GM18517 (cell line): ENCODE measurements around the gene ADAMTS7.
"Not testable (repeated sequence)": the region's sequence is repeated elsewhere in the genome, so short reads cannot be mapped to it uniquely, and the experiment has no call there.

Experiments
- ATAC-seq: cut with Tn5 transposase; IDR thresholded peaks from one replicate; pipeline ENCODE4 v1.9.1; 2021; ENCODE audit warnings: mild to moderate bottlenecking, moderate library complexity; ENCODE audit not compliant: unreplicated experiment

The ADAMTS7 gene

DNA sequence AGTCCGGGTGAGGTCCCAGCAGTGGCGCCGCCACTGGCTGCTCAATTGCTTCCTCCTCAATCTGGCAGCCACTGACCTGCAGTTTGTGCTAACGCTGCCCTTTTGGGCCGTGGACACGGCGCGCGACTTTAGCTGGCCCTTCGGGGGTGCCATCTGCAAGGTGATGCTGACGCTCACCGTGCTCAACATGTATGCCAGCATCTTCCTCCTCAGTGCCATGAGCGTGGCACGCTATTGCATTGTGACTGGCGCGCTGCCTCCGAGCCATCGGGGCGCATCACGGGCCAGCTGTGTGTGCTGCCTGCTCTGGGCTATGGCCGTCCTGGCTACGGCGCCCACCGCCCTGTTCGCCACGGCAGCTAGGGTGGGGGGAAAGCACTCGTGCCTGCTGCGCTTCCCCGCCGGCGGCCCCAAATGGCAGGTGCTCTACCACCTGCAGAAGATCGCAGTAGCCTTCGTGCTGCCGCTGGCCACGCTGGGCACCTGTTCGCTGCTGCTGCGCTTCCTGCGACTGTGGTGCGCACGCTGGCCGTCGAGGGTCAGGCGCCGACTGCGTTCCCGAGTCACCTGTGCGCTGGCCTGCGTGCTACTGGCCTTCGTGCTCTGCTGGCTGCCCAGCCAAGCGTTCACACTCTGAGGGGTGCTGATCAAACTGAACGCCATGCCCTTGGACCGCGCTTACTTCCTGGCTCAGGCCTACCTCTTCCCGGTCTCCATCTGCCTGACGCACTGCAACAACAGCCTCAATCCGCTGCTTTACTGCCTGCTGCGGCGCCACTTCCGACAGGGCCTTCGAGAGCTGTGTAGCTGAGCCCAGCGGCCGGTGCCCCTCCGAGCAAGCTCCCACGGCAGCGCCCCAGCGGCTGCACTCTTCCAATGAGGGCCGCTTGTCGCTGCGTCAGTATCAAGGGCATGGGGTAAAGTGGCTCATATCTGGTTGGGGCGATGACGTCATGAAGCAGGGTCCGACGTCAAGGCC lies 20.3 kb upstream of the ADAMTS7 start:
- no peak for ATAC-seq

DNA sequence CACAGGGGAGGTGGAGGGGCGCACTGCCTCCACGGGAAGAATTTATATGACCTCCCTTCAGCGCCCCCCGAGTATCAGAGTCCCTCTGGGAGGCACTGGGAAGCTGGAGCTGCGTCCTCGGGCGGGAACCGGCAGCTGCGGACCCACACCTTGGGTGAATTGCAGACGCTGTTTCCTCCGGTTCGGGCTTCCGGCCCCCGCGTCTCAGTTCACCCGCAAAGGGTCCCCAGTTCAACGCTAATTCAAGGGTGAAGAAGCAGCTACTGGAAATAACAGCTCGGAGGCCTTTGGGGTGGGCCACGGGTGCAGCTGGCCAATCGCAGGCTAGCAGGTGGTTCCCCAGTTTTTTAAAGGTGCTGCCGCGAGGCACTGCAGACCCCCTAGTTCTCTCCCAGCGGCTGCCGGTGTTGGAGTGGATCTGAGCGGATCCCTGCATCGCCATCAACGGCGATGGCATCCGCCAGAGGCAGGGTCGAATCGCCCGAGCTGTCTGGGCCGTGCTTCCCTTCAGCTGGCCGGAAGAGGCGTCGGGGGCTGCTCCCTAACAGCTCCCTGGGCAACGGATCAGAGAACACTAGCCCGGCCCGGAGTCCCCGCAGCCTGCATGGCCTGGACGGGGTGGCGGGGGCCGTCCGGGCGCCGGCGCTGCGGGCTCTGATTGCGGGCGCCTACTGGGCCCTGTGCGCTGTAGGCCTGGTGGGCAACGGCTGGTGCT lies 19.4 kb upstream of the ADAMTS7 start:
- ATAC-seq: no peak

DNA sequence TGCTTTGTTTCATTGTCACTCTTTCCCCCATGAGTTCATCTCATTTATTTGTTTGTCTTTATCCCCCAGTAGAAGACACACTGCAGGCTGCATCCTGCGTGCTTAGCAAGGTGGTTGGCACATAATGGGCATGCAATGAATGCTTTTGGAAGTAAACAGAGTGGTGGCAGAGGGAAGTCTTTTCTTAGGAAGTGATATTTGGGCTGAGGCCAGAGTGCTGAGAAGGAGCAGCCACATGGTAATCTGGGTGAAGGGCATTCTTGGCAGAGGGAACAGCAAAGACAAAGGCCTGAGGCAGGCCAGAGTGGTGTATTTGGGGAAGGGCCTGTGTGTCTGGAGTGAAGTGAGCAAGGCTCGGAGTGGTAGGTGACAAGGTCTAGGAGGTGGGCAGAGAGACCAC lies 17.7 kb upstream of the ADAMTS7 start:
- no peak for ATAC-seq

DNA sequence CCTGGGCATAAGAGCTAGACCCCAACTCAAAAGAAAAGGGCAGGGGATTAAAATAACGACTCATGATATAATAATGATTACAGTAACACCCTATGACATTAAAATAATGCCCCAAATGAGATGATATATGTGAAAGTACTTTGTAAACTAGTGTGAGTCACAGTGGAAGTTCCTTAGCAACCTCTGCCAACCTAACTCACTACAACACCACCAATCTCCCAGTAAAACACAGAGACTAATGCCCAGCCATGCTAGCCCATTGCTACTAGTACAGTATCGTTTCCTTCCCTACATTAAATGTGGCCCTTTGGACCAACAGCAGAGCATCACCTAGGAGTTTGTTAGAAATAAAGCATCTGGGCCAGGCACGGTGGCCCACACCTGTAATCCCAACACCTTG lies 11.2 kb upstream of the ADAMTS7 start:
- no peak for ATAC-seq

DNA sequence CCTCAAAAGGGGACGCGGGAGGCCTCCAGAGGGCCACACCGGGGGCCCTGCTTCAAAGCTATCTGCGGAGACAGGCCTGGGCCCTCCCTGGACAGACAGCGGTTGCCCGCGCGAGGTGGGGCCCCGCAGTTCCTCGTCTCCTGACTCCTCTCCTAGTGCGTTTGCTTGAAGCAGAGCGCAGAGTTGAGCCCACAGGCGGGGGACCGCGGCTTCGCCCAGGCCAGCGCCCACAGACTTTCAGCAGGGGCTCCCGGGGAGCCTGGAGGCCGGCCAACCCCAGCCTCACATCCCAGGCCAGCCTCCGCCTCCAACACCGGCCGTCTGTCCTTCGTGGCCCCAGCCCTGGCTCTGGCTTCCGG lies 540 bp upstream of the ADAMTS7 start:
- ATAC-seq: no peak

DNA sequence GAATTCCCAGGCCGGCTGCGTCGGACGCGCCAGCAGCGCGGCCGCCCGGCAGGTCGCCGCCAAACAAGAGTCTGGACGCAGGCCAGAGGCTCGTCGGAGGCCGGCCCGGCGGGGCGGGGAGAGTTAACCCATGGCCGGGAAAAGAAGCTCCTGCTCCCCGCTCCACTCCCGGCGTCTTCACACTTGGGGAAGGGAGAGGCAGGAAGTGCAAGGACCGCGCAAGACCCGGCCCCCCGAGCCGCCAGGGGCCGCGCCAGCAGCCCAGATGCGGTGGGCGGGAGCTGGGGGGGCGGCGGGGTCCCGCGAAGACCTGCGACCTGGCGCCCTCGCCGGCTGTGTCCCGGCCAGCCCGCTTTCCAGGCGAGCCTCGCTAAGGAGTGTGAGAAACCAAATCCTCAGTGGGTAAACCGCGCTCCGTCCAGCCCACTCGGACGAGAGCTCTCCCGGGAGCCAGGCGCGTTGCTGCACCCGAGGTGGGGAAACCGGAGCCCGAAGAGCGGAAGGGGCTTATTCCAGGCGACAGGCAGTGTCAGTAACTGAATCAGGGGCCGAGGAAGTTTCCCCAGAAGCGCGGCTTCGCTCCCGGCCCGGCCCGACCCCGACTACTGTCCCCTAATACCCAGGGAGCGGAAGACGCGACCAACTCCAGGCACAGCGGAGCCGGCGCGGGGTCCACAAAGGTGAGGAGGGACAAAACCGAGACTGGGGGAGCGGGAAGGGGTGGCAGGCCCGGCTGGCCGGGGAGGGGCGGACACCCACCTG lies 721 bp downstream of the ADAMTS7 start:
- ATAC-seq: no peak

DNA sequence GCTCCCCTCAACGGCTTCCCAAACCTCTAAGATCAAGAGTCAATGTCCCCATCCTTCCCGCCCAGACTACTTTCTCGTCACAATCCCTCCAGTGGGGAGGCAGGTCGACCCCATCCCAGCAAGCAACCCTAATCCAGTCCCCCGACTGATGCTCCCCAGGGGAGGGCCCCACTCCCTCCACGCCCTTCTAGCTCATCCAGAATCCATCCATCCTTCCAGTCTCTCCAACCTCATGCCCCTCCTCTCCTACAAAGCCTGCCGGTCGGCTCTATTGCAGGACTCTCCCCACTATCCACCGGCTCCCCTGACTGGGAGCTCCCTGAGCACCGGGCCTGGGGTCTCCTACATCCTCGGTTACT lies 1.3 kb downstream of the ADAMTS7 start:
- no peak for ATAC-seq

DNA sequence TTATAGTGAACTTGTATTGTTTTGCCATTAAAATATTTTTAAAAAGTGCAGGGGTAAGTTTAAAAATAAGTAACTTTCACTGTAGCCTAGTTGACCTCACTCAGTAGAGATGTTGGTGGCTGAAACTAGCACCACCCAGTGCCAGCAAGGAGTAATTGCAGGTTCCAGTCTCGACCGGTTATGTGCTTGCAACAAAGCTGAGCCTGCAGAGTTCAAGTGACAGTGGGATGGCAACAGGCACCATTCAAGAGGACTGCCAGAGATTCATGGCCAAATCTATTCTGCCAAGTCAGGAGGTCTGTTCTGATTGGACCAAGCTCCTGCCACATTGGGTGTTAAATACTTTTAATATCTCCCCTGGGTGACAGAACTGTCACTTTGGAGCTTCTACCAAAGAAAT lies 2.7 kb downstream of the ADAMTS7 start:
- no peak for ATAC-seq

DNA sequence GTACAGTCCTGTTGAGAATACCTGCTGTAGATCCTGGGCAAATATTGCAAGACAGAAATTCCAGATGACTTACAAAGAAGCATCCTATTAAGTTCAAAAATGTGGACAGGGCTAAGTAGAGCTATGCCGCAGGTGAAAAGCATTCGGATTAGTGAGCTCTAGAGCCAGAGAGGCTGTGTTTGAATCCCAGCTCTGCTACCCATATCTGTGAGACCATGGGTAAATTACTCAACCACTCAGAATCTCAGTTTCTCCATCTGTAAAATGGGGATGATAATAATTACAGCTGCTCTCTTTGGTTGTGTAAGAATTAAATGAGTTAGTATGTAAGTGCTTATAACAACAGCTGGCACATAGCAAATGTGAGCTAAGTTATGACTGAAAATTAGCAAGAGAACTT lies 3.9 kb downstream of the ADAMTS7 start:
- no peak for ATAC-seq

DNA sequence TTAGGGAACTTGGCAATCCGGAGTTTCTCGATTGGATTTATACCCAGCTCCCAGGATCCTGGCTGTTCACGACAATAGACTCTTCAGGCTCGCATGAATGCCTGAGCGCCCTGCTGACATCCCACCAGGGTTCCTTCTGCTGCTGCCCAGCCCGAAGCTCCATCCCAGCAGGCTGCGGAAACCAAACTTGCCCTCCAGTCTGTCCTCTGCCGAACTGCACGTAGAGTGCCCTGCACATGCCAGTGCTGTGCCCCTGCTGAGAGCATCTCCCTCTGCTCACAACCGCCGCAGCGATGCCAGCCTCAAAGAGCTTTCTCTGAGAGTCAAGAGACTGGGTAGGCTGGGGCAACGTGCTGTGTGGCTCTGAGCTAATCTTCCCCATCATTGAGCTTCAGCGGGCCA lies 6.9 kb downstream of the ADAMTS7 start:
- no peak for ATAC-seq

DNA sequence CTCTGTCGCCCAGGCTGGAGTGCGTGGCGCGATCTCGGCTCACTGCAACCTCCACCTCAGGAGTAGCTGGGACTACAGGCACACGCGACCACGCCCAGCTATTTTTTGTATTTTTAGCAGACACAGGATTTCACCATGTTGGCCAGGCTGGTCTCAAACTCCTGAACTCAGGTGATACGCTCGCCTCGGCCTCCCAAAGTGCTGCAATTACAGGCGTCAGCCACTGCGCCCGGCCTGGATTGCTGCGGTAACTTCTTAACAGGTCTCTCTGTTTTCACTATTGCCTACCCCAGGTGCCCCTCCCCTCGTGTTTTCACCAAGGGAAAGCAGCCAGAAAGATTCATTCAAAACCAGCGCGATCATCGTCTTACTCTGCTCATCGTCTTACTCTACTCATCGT lies 10.5 kb downstream of the ADAMTS7 start:
- no peak for ATAC-seq

DNA sequence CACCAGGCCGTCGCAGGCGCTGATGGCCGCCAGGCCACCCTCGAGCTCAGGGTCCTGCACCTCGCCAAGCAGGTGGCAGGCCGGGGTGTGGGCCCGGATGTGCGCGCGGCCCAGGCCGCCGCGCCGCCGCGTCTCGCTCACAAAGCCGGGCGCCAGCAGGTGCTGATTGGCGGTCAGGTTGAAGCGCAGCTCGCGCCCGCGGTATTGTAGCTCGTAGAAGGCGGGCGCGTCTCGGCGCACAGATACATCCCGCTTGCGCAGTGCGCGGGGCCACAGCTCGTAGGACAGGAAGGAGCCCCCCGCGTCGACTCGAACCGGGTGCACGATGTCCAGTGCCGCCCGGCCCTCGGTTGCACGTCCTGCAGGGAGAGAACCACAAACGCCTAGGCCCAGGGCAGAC lies 11.1 kb downstream of the ADAMTS7 start:
- no peak for ATAC-seq

DNA sequence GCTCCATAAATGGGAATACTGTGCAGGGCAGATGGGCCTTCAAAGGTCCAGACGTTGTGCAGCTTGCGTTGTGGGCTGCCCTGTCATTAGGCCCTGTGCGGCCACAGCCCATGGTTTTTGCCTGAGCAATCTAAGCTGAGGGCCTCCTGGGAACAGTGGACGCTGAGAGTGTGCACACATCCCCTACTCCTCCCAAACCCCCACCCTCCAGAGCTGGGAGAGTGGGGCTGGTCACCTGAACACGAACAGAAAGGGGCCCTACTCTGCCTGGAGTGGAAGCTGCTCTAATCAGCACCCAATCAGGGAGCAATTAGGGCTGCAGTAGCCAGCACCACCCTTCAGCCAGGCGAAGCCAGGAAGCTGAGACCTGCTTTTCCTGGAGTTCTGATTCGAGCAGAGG lies 12.2 kb downstream of the ADAMTS7 start:
- not testable (repeated sequence) for ATAC-seq

DNA sequence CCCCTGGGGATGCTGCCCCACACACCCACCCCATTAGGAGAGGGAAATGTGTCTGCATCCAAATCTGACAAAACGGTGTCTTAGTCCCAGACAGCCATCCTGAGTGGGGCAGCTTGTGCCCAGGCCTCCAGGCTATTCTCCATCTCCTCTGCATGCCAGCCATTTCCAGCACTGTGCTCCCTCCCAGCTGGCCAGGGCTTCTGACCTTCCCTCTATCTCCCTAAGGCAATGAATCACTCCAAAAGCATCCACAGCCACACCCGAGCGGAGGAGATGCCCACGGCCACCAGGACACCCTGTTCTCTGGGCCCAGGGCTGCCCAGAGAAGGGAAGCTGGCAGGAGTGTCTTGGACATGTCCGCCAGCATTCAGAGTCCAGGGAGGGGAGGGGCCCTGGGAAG lies 12.9 kb downstream of the ADAMTS7 start:
- not testable (repeated sequence) for ATAC-seq

DNA sequence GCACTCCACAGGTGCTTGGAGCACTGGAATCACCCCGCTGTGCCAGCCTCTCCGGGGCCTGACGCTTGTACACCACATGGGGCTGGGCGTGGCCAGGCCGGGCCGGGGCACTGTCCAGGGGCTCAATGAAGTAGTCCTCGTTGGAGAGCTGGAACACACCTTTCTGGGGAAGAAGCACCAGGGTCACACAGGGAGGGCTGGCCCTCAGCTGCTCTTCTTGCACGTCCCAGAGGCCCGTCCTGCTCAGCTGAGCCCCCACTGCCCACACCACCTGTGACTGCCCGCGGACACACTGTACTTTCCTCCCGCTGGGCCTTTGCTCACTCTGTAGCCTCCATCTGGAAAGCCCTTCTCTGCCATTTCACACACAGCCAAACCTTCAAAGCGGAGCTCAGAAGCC lies 13.3 kb downstream of the ADAMTS7 start:
- ATAC-seq: no peak

DNA sequence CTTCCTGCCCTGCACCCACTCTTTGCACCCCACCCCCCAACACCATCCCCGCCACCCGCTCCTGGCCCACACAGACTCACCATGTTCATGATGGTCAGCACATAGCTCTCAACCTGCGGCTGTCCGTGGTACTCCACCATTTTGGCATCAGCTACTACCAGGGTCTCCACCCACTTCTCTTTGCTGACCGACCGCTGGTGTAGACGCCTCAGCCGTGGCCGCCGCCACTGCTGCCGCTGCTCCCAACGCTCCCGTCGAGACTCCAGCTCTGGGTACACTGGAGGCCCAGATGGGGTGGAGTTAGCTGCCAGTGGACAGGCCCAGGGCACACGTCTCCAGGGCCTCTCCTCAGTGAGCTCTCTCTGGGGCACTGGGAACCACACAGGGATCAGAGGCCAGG lies 14.8 kb downstream of the ADAMTS7 start:
- no peak for ATAC-seq

DNA sequence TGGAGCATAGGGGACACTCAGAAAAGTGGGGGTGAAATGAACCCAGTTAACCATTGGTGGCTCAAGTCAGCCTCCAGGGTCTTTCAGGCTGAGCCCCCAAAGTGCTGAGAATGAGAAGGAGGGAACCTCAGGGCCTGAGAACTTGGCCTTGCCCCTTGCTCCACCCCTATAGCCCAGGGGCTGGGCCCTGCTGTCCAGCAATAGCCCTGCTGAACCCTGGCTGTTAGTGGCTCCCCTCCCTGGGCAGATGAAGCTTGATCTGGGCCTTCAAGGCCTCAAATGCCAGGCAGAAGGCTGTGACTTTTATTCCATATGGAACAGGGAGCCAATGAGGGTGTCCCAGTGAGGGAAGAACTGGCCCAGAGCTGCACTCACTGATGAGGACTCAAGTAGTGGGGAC lies 16.2 kb downstream of the ADAMTS7 start:
- ATAC-seq: no peak

DNA sequence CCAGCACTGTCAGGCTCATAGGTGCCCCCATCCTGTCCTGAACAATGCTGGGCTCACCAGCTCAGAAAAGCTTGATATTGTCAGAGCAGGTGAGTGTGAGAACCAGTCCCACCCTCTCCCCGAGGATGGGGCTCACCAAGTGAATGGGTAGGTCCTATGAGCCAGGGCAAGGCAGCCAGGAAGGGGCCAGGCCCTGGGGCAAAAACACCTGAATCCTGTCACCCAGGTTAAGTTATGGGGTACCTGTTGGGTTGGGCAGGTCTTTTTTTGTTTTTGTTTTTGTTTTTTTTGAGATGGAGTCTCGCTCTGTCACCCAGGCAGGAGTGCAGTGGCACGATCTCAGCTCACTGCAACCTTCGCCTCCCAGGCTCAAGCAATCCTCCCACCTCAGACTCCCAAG lies 16.8 kb downstream of the ADAMTS7 start:
- ATAC-seq: not testable (repeated sequence)

DNA sequence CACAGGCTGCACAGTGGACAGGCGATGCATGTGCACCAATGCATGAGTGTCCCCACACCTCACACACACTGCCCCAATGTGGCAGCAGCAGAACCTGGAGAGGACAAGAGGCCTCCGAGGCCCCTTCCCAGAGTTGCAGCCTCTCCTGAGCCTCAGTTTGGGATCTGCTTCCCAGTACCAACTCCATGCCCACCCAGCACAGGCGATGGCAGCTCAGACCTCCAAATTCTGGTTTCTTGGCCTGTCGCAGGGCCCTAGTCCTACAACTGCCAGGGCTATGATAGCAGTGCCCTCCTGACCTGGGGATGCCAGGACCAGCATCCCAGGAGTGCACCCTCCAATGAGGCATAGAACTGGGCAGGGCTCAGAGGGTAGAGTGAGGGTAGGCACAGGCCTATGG lies 19.9 kb downstream of the ADAMTS7 start:
- no peak for ATAC-seq

DNA sequence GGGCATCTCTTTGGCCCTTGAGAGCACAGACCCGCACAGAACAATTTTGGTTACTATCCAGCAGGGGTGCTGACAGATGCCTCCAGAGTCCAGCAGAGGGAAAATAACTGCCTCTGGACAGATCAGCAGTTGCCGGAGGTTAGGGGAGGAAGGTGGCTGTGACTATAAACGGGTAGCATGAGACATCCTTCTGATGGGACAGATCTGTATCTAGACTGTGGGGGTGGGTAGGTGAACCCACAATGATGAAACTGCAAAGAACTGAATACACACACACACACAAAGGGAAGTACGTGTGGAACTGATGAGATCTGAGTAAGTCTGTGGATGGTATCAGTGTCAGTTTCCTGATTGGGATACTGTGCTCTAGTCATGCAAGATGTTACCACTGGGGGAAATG lies 21.2 kb downstream of the ADAMTS7 start:
- ATAC-seq: no peak

DNA sequence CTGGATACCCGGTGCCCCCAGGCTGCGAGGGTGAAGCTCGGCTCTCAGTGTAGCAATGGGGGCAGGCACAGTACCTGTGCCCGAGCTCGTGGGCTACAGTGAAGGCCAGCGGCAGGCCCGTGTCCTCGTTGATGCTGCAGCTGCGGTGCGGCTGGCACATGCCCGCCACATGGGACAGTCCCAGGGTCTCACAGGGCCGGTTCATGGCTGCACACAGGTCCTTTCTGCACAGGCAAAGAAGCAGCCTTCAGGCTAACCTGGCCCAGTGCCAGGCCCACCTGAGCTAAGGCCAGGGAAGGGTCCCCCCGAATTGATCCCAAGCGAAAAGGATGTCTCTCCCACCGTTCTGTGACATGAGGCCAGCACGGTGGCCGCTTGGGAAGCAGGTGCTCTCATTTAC lies 21.6 kb downstream of the ADAMTS7 start:
- no peak for ATAC-seq
